Measurements from ENCODE around the gene GOLIM4. TPM values are rescaled to one million over a fixed set of nuclear protein-coding genes. Genes with fewer than 3 reads are reported as not detected.

Gene GOLIM4
- total RNA-seq, 4 donors from 2014 or later: 9.1 to 29.6 (median 13.8) TPM

DNA sequence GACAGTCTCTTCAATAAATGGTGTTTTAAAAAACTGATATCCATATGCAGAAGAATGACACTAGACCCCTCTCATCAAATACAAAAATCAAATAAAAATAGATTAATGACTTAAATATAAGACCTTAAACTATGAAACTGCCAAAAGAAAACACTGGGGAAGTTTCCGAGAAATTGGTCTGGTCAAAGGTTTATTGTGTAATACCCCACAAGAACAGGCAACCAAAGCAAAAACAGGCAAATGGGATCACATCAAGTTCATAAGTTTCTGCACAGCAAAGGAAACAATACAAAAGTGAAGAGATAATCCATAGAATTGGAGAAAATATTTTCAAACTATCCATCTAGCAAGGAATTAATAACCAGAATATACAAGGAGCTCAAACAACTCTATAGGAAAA, 126.2 kb downstream of the GOLIM4 start:
- TF ChIP-seq CTCF (IDR thresholded peaks at IDR 0.05) (no peak), POLR2A (IDR thresholded peaks at IDR 0.05) (no peak)
- Histone ChIP-seq H3K4me1 (peaks cover 0 to 7% (median 0%) of the 10 kb centered on the region in 3 donors), H3K4me3 (no peak overlapping the region), H3K27me3 (no peaks in the 10 kb centered on the region), H3K27ac (no peak overlapping the region), H3K36me3 (no peaks in the 10 kb centered on the region), H3K9me3 (no peaks in the 10 kb centered on the region)
- intact Hi-C loops (cut with DNase I): no loop called here
- DNase-seq: no peak
- 77 to 91% methylated on average over 1 of the region's 1 CpG for WGBS, 2 donors

GRCh38 chr3:167967257-167968036, 128.3 kb downstream of the GOLIM4 start:
- intact Hi-C loops (cut with DNase I): no loop called here
- TF ChIP-seq CTCF (IDR thresholded peaks at IDR 0.05): no peak
- WGBS, 2 donors: 66 to 81% methylated on average over 4 to 5 of the region's 5 CpGs
- H3K27me3 ChIP-seq: no peaks in the 10 kb centered on the region
- H3K27ac ChIP-seq: no peak overlapping the region
- no peaks in the 10 kb centered on the region for H3K36me3 ChIP-seq
- no peaks in the 10 kb centered on the region for H3K9me3 ChIP-seq
- peaks cover 0 to 7% (median 0%) of the 10 kb centered on the region in 3 donors for H3K4me1 ChIP-seq
- no peak overlapping the region for H3K4me3 ChIP-seq
- DNase-seq: no peak

All from esophagus squamous epithelium (tissue), 5 donors.